DND-41 (cell line): ENCODE measurements around the gene BOD1L1.

Experiments
- ATAC-seq: fragments of 200-7000 bp; cut with Tn5 transposase; 3 replicates; pipeline ENCODE4 v1.9.1; 2021; ENCODE audit warnings: low read depth; ENCODE audit not compliant: insufficient read depth
- DNase-seq: peaks from one replicate; pipeline ENCODE4 v3.0.0-alpha.2; 2020
- H2AFZ ChIP-seq: 2 replicates; pipeline ENCODE4 v1.6.0; 2012; ENCODE audit warnings: low read depth, low read length
- H3K27ac ChIP-seq: 2 replicates; pipeline ENCODE4 v1.5.1; 2012; ENCODE audit warnings: low read length, inconsistent platforms
- H3K27me3 ChIP-seq: fragments of 200-600 bp; sonication (generic); 2 replicates; pipeline ENCODE4 v1.6.0; 2012; ENCODE audit warnings: low read length, mild to moderate bottlenecking, inconsistent platforms; ENCODE audit not compliant: insufficient read depth, poor library complexity
- H3K36me3 ChIP-seq: 2 replicates; pipeline ENCODE4 v1.5.1; 2012; ENCODE audit warnings: low read length, inconsistent platforms; ENCODE audit not compliant: insufficient read depth
- H3K4me1 ChIP-seq: 2 replicates; pipeline ENCODE4 v1.5.1; 2012; ENCODE audit warnings: mild to moderate bottlenecking, low read length; ENCODE audit not compliant: insufficient read depth
- H3K4me2 ChIP-seq: 2 replicates; pipeline ENCODE4 v1.6.0; 2012; ENCODE audit warnings: mild to moderate bottlenecking, moderate library complexity, low read length, inconsistent platforms; ENCODE audit not compliant: insufficient read depth
- H3K4me3 ChIP-seq, 2 experiments: fragments of 200-600 bp in 1 of 2; shearing (Covaris generic) in 1 of 2; 2 replicates each; pipeline ENCODE4 v1.5.1; 2012 to 2016; ENCODE audit warnings: inconsistent platforms in 2 of 2, low read length in 2 of 2, mild to moderate bottlenecking in 2 of 2, low read depth in 1 of 2, moderate library complexity in 1 of 2
- H3K79me2 ChIP-seq: 2 replicates; pipeline ENCODE4 v1.6.0; 2012; ENCODE audit warnings: low read length, inconsistent platforms; ENCODE audit not compliant: insufficient read depth
- H3K9ac ChIP-seq: 2 replicates; pipeline ENCODE4 v1.6.0; 2012; ENCODE audit warnings: low read depth, mild to moderate bottlenecking, inconsistent platforms, low read length, moderate library complexity
- H3K9me3 ChIP-seq: 2 replicates; pipeline ENCODE4 v1.5.1; 2012; ENCODE audit warnings: low read length, moderate library complexity, mild to moderate bottlenecking, inconsistent platforms; ENCODE audit not compliant: insufficient read depth, severe bottlenecking
- H4K20me1 ChIP-seq: 2 replicates; pipeline ENCODE4 v1.6.0; 2012; ENCODE audit warnings: low read length; ENCODE audit not compliant: insufficient read depth
- CTCF ChIP-seq: IDR thresholded peaks from 2 replicates; pipeline ENCODE4 v1.5.1; 2012; ENCODE audit warnings: borderline replicate concordance, low read length, moderate library complexity, mild to moderate bottlenecking; ENCODE audit not compliant: poor library complexity, severe bottlenecking; ENCODE audit errors: extremely low read depth
- EZH2 ChIP-seq: IDR thresholded peaks from 3 replicates; pipeline ENCODE4 v1.6.1; 2012; ENCODE audit warnings: borderline replicate concordance, low read depth, mild to moderate bottlenecking, moderate library complexity, low read length, inconsistent platforms; ENCODE audit not compliant: severe bottlenecking

Gene BOD1L1

GRCh38 chr4:13647031-13647430, 19.5 kb upstream of the BOD1L1 start:
- Histone ChIP-seq H2AFZ (no peak overlapping the region), H3K36me3 (no peaks in the 10 kb centered on the region), H3K4me3 (no peak overlapping the region), H4K20me1 (no peaks in the 10 kb centered on the region), H3K9me3 (no peaks in the 10 kb centered on the region), H3K79me2 (no peaks in the 10 kb centered on the region), H3K4me2 (no peak overlapping the region), H3K4me1 (no peaks in the 10 kb centered on the region), H3K9ac (no peak overlapping the region), H3K27ac (no peak overlapping the region), H3K27me3 (peaks cover 7% of the 10 kb centered on the region)
- TF ChIP-seq EZH2 (no peak), CTCF (no peak)
- DNase-seq (no peak), ATAC-seq (no peak)

GRCh38 chr4:13645075-13645474, 17.6 kb upstream of the BOD1L1 start:
- ATAC-seq = no peak
- no peak for DNase-seq
- Histone ChIP-seq H3K9ac (no peak overlapping the region), H3K4me1 (no peaks in the 10 kb centered on the region), H4K20me1 (no peaks in the 10 kb centered on the region), H3K4me2 (no peak overlapping the region), H3K79me2 (no peaks in the 10 kb centered on the region), H3K36me3 (no peaks in the 10 kb centered on the region), H3K4me3 (no peak overlapping the region), H3K9me3 (no peaks in the 10 kb centered on the region), H3K27me3 (peaks cover 10% of the 10 kb centered on the region), H3K27ac (no peak overlapping the region), H2AFZ (no peak overlapping the region)
- no peak for TF ChIP-seq CTCF
- no peak for TF ChIP-seq EZH2

GRCh38 chr4:13642170-13642950, 14.8 kb upstream of the BOD1L1 start:
- Histone ChIP-seq H3K4me3 (no peak overlapping the region), H3K27me3 (peaks cover 4% of the 10 kb centered on the region), H3K9me3 (no peaks in the 10 kb centered on the region), H3K27ac (no peak overlapping the region), H3K4me2 (no peak overlapping the region), H3K36me3 (no peaks in the 10 kb centered on the region), H4K20me1 (no peaks in the 10 kb centered on the region), H2AFZ (no peak overlapping the region; the same call in 1 of the 2 replicates), H3K9ac (no peak overlapping the region), H3K79me2 (no peaks in the 10 kb centered on the region), H3K4me1 (no peaks in the 10 kb centered on the region)
- DNase-seq = no peak
- TF ChIP-seq EZH2 (no peak), CTCF (no peak)
- ATAC-seq = no peak

GRCh38 chr4:13641084-13641483, 13.6 kb upstream of the BOD1L1 start:
- Histone ChIP-seq H3K9me3 (no peaks in the 10 kb centered on the region), H3K4me3 (no peak overlapping the region), H3K4me2 (no peak overlapping the region), H2AFZ (no peak overlapping the region), H3K4me1 (no peaks in the 10 kb centered on the region), H4K20me1 (no peaks in the 10 kb centered on the region), H3K79me2 (no peaks in the 10 kb centered on the region), H3K9ac (no peak overlapping the region), H3K27ac (no peak overlapping the region), H3K36me3 (no peaks in the 10 kb centered on the region), H3K27me3 (peaks cover 4% of the 10 kb centered on the region)
- DNase-seq (no peak), ATAC-seq (no peak)
- TF ChIP-seq CTCF = no peak
- no peak for TF ChIP-seq EZH2
